Tibial nerve (tissue), 4 donors: ENCODE measurements around the gene GBE1. TPM values are rescaled to one million over a fixed set of nuclear protein-coding genes. Genes with fewer than 3 reads are reported as not detected.
"Not testable (repeated sequence)": the region's sequence is repeated elsewhere in the genome, so short reads cannot be mapped to it uniquely, and the experiment has no call there.

Experiments
- DNase-seq, 2 donors: peaks; one replicate each; pipeline ENCODE4 v3.0.0-alpha.2; 2019; ENCODE audit warnings: low spot score in 2 of 2
- H3K27ac ChIP-seq, 4 donors: fragments of 200-600 bp; sonication (generic) in 3 of 4; one replicate each; pipeline ENCODE4 v1.5.1; 2017 to 2019; ENCODE audit warnings: mild to moderate bottlenecking in 1 of 4
- H3K27me3 ChIP-seq, 2 donors: fragments of 200-600 bp; sonication (generic) in 1 of 2; one replicate each; pipeline versions ENCODE4 v1.5.1 to v1.6.0; 2017 to 2019
- H3K36me3 ChIP-seq, 3 donors: fragments of 200-600 bp; sonication (generic); one replicate each; pipeline ENCODE4 v1.5.1; 2018 to 2019
- H3K4me1 ChIP-seq, 4 donors: fragments of 200-600 bp; sonication (generic) in 3 of 4; one replicate each; pipeline ENCODE4 v1.5.1; 2017 to 2019
- H3K4me3 ChIP-seq, 4 donors: fragments of 200-600 bp; sonication (generic) in 3 of 4; one replicate each; pipeline ENCODE4 v1.5.1; 2017 to 2019; ENCODE audit warnings: mild to moderate bottlenecking in 1 of 4, moderate library complexity in 1 of 4
- H3K9me3 ChIP-seq, 4 donors: fragments of 200-600 bp; sonication (generic) in 3 of 4; one replicate each; pipeline ENCODE4 v1.5.1; 2017 to 2019
- EP300 ChIP-seq, 2 donors: sonication (generic); formaldehyde crosslinking; IDR thresholded peaks; one replicate each; pipeline ENCODE4 v1.6.1; 2017; ENCODE audit warnings: antibody characterized with exemption in 2 of 2, mild to moderate bottlenecking in 1 of 2
- POLR2A ChIP-seq, 2 donors: fragments of 450-650 bp; IDR thresholded peaks; one replicate each; pipeline ENCODE4 v1.6.1; 2017; ENCODE audit warnings: antibody characterized with exemption in 2 of 2, mild to moderate bottlenecking in 2 of 2, moderate library complexity in 2 of 2
- WGBS, 2 donors: methylation state at CpG; one replicate each; pipeline ENCODE4 v1.1.5; 2018; 5-methylcytosine and 5-hydroxymethylcytosine counted together
- total RNA-seq, 4 donors: library from RNA; depleted of rRNA; stranded (reverse); fragments of >200 nt; gene quantifications; one replicate each; pipeline ENCODE4 v1.1.0, GENCODE V29; 2016
- TF ChIP-seq, protein P1 (sequence below), 5 experiments: fragments of 200-600 bp in 3 of 5; fragments of 450-650 bp in 2 of 5; sonication (generic) in 3 of 5; IDR thresholded peaks; one replicate each; pipeline ENCODE4 v1.5.1; 2016 to 2019; ENCODE audit warnings: antibody characterized with exemption in 5 of 5, mild to moderate bottlenecking in 3 of 5, moderate library complexity in 2 of 5

GBE1 gene
- total RNA-seq, 4 donors from 2014 or later = 25.8 to 34.5 (median 31.3) TPM

DNA sequence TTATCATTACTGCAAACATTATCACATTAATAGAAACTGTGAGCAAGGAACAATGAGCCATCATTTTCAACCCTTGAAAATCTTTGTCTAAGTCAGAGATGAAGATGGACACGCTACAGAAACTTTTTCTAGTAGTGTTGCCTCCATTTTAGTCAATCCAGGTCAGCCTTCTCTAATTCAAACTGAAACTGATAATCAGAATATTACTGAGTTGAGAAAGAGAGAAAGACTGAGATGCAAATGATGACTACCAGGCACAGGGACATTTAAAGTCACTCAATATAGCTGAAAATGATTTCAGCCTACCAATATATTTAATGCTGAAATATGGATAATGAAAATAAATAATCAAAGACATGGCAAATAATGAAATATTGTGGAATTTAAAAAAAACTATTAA, 261.4 kb downstream of the GBE1 start:
- no peak overlapping the region for H3K27ac ChIP-seq
- H3K9me3 ChIP-seq = no peaks in the 10 kb centered on the region
- H3K4me3 ChIP-seq = no peak overlapping the region
- peaks cover 0 to 30% (median 0%) of the 10 kb centered on the region in 3 donors for H3K36me3 ChIP-seq
- no peaks in the 10 kb centered on the region for H3K27me3 ChIP-seq
- H3K4me1 ChIP-seq = no peaks in the 10 kb centered on the region
- TF ChIP-seq, protein P1, sequence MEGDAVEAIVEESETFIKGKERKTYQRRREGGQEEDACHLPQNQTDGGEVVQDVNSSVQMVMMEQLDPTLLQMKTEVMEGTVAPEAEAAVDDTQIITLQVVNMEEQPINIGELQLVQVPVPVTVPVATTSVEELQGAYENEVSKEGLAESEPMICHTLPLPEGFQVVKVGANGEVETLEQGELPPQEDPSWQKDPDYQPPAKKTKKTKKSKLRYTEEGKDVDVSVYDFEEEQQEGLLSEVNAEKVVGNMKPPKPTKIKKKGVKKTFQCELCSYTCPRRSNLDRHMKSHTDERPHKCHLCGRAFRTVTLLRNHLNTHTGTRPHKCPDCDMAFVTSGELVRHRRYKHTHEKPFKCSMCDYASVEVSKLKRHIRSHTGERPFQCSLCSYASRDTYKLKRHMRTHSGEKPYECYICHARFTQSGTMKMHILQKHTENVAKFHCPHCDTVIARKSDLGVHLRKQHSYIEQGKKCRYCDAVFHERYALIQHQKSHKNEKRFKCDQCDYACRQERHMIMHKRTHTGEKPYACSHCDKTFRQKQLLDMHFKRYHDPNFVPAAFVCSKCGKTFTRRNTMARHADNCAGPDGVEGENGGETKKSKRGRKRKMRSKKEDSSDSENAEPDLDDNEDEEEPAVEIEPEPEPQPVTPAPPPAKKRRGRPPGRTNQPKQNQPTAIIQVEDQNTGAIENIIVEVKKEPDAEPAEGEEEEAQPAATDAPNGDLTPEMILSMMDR (IDR thresholded peaks at IDR 0.05) = no peak
- TF ChIP-seq POLR2A (IDR thresholded peaks at IDR 0.05) (no peak), EP300 (IDR thresholded peaks at IDR 0.05) (no peak)
- DNase-seq = no peak
- WGBS, 2 donors = 97% methylated on average over 1 of the region's 1 CpG

DNA sequence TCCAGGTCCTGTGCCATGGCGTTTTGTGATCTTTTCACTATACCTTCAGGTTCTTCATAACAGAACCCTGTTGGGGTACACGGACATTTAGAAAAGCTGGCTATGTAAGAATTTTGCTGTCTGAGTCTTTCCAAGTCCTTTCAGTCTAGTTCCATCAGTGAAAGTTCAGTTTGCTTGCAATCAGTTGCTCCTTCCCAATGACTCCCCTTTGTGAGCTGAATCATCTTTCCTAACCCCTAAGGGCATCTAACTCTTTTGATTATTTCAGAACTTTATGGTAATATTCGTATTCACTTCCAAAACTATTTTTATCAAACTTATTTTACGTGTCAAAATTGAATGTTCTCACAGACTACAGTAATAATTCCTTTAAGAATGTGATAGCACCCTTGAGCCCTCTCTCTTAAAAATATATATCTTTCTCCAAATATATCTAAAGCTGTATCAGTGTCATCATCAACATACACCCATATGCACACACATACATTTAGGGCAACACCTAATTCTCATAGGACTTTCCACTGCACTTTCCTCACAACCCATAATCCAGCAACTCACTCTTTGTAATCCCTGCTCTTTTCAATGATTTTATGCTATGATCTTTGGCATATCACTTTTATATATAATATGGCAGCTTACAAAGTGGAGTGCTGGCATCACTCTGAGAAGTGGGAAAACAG, 263.7 kb downstream of the GBE1 start:
- Histone ChIP-seq H3K9me3 (no peaks in the 10 kb centered on the region), H3K4me3 (no peak overlapping the region), H3K4me1 (no peaks in the 10 kb centered on the region), H3K36me3 (peaks cover 0 to 23% (median 0%) of the 10 kb centered on the region in 3 donors), H3K27me3 (no peaks in the 10 kb centered on the region), H3K27ac (no peak overlapping the region)
- WGBS, 2 donors = 74 to 76% methylated on average over 4 of the region's 4 CpGs
- DNase-seq = no peak
- TF ChIP-seq EP300 (IDR thresholded peaks at IDR 0.05) (no peak), POLR2A (IDR thresholded peaks at IDR 0.05) (no peak)
- TF ChIP-seq, protein P1 (IDR thresholded peaks at IDR 0.05) = no peak

DNA sequence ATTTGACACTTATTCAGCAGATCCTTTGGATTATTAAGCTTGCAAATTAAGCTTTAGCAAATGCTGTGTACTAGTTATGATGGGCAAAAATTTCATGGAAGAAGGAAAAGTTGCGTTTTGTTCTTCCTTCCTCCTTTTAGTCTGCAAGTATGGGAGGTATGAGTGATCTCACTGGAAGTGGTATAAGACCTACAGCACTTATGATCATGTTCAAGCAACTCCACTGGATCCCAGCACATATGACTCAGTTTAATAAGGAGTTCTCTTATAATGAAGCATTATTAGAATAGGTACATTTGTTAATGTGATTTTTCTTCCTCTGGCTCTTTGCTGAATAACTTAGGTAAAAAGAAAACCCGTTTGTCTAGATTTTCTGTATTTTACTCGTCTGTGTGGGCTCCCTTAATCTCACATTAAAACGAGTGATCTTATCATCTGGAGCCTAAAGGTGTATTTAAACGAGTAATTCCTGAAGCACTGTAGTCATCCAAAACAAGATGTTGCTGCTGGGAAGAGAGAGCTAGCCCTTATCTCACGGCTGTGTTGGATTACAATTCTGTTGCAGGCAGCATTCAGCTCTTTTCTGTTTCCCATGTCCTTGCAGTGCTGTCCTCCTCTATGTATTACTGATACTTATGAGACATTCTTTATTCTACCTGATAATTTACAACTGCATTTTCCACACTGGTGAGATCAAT, 264.9 kb downstream of the GBE1 start:
- Histone ChIP-seq H3K4me3 (no peak overlapping the region), H3K27ac (no peak overlapping the region), H3K27me3 (no peaks in the 10 kb centered on the region), H3K9me3 (no peaks in the 10 kb centered on the region), H3K36me3 (peaks cover 0 to 23% (median 0%) of the 10 kb centered on the region in 3 donors), H3K4me1 (no peaks in the 10 kb centered on the region)
- no peak for DNase-seq
- no peak for TF ChIP-seq POLR2A (IDR thresholded peaks at IDR 0.05)
- TF ChIP-seq, protein P1 (IDR thresholded peaks at IDR 0.05) = no peak
- no peak for TF ChIP-seq EP300 (IDR thresholded peaks at IDR 0.05)
- WGBS, 2 donors = 85 to 89% methylated on average over 6 of the region's 6 CpGs

DNA sequence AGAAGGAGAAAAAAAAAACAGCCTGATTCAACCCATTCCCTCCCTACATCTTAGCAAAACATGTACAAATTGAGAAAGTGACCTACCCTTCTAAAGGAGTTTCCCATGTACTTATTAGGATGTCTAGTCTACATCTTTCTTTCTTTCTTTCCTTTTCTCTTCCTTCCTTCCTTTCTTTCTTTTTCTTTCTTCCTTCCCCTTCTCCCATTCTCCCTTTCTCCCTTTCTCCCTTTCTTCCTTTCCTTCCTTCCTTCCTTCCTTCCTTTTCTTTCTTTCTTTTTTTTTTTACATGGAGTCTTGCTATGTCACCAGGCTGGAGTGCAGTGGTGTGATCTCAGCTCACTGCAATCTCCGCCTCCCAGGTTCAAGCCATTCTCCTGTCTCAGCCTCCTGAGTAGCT, 269.0 kb downstream of the GBE1 start:
- not testable (repeated sequence) for H3K27me3 ChIP-seq, H3K36me3 ChIP-seq, H3K4me1 ChIP-seq, H3K4me3 ChIP-seq, DNase-seq, H3K9me3 ChIP-seq
- 97 to 100% methylated on average over 1 of the region's 1 CpG for WGBS, 2 donors
- peak overlapping the region in 1 of 4 donors; percentile 61 for H3K27ac ChIP-seq

DNA sequence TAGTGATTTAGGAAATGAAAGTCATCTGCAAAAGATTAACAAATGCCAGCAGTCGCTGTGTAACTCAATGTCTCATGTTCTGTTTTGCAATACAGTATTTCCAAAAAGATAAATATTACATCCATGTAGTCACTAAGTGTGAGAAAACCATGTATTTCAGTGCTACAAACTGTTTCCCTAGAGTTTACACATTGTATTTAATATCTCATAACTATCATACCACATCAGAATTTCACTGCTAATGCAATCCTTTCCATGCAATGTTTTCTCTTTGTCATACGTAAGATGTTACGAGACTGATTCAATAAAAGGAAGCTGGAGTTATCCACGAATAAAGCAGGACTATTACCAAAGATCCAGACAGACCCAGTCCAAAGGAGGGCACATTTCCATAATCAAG, 269.4 kb downstream of the GBE1 start:
- H3K4me3 ChIP-seq = no peak overlapping the region
- H3K27ac ChIP-seq = peak overlapping the region in 1 of 4 donors; percentile 61
- H3K4me1 ChIP-seq = no peaks in the 10 kb centered on the region
- no peaks in the 10 kb centered on the region for H3K27me3 ChIP-seq
- 61 to 68% methylated on average over 4 of the region's 4 CpGs for WGBS, 2 donors
- H3K36me3 ChIP-seq = peaks cover 0 to 3% (median 0%) of the 10 kb centered on the region in 3 donors
- DNase-seq = no peak
- TF ChIP-seq POLR2A (IDR thresholded peaks at IDR 0.05) (no peak), EP300 (IDR thresholded peaks at IDR 0.05) (peak in 1 of 2 donors; percentile 56)
- no peaks in the 10 kb centered on the region for H3K9me3 ChIP-seq

DNA sequence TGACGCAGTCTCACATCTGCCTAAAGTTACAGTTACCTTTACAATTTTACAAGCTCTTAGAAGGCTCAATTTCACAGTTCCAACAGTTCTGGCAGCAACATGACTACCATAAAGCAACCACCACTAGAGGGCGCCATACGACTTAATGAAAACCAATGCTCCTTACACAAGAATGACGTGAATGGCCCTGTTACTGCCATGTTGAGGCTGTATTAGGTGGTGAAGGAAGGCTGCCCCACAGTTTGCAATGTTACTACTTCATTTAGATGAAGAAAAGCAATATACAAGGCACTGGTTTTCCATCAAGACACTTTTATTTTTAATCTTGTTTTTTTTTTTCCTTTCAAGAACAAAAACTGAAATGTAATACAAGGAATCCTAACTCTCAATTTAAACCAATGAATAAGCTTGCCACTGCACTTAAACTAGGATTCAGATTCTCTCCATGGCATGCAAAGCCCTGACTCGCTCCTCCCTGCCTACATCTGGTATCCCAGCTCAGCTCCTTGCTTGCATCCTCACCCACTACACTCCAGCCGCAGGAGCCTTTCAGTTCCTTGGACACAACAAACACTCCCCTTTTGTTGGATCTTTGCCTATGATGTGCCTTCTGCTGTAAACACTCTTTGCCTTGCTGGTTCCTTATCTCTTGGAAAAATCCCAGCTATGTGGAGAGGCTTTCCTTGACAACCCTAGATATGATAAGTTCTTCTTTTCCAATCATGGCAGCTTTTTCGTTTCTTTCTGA, 270.7 kb downstream of the GBE1 start:
- Histone ChIP-seq H3K36me3 (no peaks in the 10 kb centered on the region), H3K4me3 (no peak overlapping the region), H3K27me3 (no peaks in the 10 kb centered on the region), H3K9me3 (no peaks in the 10 kb centered on the region), H3K4me1 (no peaks in the 10 kb centered on the region), H3K27ac (no peak overlapping the region)
- WGBS, 2 donors = 56% methylated on average over 7 of the region's 7 CpGs
- DNase-seq = peak; percentile 76 to 94
- TF ChIP-seq, protein P1 (IDR thresholded peaks at IDR 0.05) = peak; percentile 36 to 68 (median 38)
- TF ChIP-seq POLR2A (IDR thresholded peaks at IDR 0.05) = no peak
